Activated T-cell treated with anti-CD3 and anti-CD28 coated beads, Interleukin-2, amount 50 U/mL, for 4 hours (primary cell): Measurements from ENCODE around the gene GRIK3. TPM values are rescaled to one million over a fixed set of nuclear protein-coding genes. Genes with fewer than 3 reads are reported as not detected.

ENCODE experiments used
- ATAC-seq, 2 donors: fragments of 200-7000 bp; cut with Tn5 transposase; one replicate each; pipeline ENCODE4 v1.10.0; 2021
- DNase-seq: peaks from one replicate; pipeline ENCODE4 v3.0.0-alpha.2; 2020
- H3K27me3 Mint-ChIP-seq: one replicate; pipeline ENCODE4 v1.8.0; 2021; ENCODE audit warnings: low read depth, mixed read lengths
- H3K36me3 Mint-ChIP-seq: one replicate; pipeline ENCODE4 v1.8.0; 2022; ENCODE audit warnings: mixed read lengths; ENCODE audit not compliant: insufficient read depth
- H3K4me1 Mint-ChIP-seq: one replicate; pipeline ENCODE4 v1.8.0; 2021; ENCODE audit warnings: low read depth, mixed read lengths
- H3K4me3 Mint-ChIP-seq: one replicate; pipeline ENCODE4 v1.8.0; 2021; ENCODE audit warnings: mild to moderate bottlenecking, moderate library complexity, mixed read lengths
- H3K9me3 Mint-ChIP-seq: one replicate; pipeline ENCODE4 v1.8.0; 2021; ENCODE audit warnings: mixed read lengths
- total RNA-seq, 3 donors: library from RNA; stranded (reverse); gene quantifications; one replicate each; pipeline ENCODE4 v1.2.1, GENCODE V29; 2021

The GRIK3 gene
- total RNA-seq, 3 donors from 2014 or later = not detected

GRCh38 chr1:36861375-36861774 is 172.9 kb downstream of the GRIK3 start:
- Mint-ChIP-seq H3K4me1 (no peaks in the 10 kb centered on the region), H3K27me3 (peaks cover 6% of the 10 kb centered on the region)
- ATAC-seq = no peak

GRCh38 chr1:36859926-36860325 is 174.4 kb downstream of the GRIK3 start:
- no peak for DNase-seq
- Mint-ChIP-seq H3K9me3 (no peaks in the 10 kb centered on the region), H3K27me3 (peaks cover 12% of the 10 kb centered on the region), H3K4me3 (no peak overlapping the region), H3K4me1 (no peaks in the 10 kb centered on the region), H3K36me3 (no peaks in the 10 kb centered on the region)
- ATAC-seq = no peak

More at GRCh38 chr1:36861375-36861774, 172.9 kb downstream of the GRIK3 start:
- DNase-seq = no peak
- Mint-ChIP-seq H3K36me3 (no peaks in the 10 kb centered on the region), H3K9me3 (no peaks in the 10 kb centered on the region), H3K4me3 (no peak overlapping the region)

- ATAC-seq (no peak), DNase-seq (no peak)
- Mint-ChIP-seq H3K4me3 (no peak overlapping the region), H3K27me3 (peaks cover 11% of the 10 kb centered on the region), H3K9me3 (no peaks in the 10 kb centered on the region), H3K4me1 (no peaks in the 10 kb centered on the region), H3K36me3 (no peaks in the 10 kb centered on the region)
Measured at GRCh38 chr1:36858981-36859380, 175.3 kb downstream of the GRIK3 start.

- no peaks in the 10 kb centered on the region for H3K9me3 Mint-ChIP-seq
- H3K4me3 Mint-ChIP-seq = no peak overlapping the region
- H3K27me3 Mint-ChIP-seq = peaks cover 11% of the 10 kb centered on the region
- ATAC-seq (no peak), DNase-seq (no peak)
- no peaks in the 10 kb centered on the region for H3K4me1 Mint-ChIP-seq
- no peaks in the 10 kb centered on the region for H3K36me3 Mint-ChIP-seq
Measured at GRCh38 chr1:36858553-36858952, 175.8 kb downstream of the GRIK3 start.

- Mint-ChIP-seq H3K36me3 (no peaks in the 10 kb centered on the region), H3K4me3 (no peak overlapping the region), H3K27me3 (peaks cover 11% of the 10 kb centered on the region), H3K4me1 (no peaks in the 10 kb centered on the region), H3K9me3 (no peaks in the 10 kb centered on the region)
- no peak for ATAC-seq
- no peak for DNase-seq
Measured at GRCh38 chr1:36857754-36858153, 176.6 kb downstream of the GRIK3 start.

- ATAC-seq (no peak), DNase-seq (no peak)
- no peaks in the 10 kb centered on the region for H3K9me3 Mint-ChIP-seq
- peaks cover 14% of the 10 kb centered on the region for H3K27me3 Mint-ChIP-seq
- no peaks in the 10 kb centered on the region for H3K36me3 Mint-ChIP-seq
- H3K4me1 Mint-ChIP-seq = no peaks in the 10 kb centered on the region
- H3K4me3 Mint-ChIP-seq = no peak overlapping the region
Measured at GRCh38 chr1:36855699-36856494, 178.4 kb downstream of the GRIK3 start.

- H3K9me3 Mint-ChIP-seq = no peaks in the 10 kb centered on the region
- no peak overlapping the region for H3K4me3 Mint-ChIP-seq
- no peaks in the 10 kb centered on the region for H3K4me1 Mint-ChIP-seq
- DNase-seq (no peak), ATAC-seq (no peak)
- H3K36me3 Mint-ChIP-seq = no peaks in the 10 kb centered on the region
- H3K27me3 Mint-ChIP-seq = peaks cover 22% of the 10 kb centered on the region
Measured at GRCh38 chr1:36853638-36854037, 180.7 kb downstream of the GRIK3 start.

GRCh38 chr1:36852586-36852985 is 181.7 kb downstream of the GRIK3 start:
- Mint-ChIP-seq H3K4me1 (no peaks in the 10 kb centered on the region), H3K27me3 (peaks cover 22% of the 10 kb centered on the region), H3K9me3 (no peaks in the 10 kb centered on the region), H3K4me3 (no peak overlapping the region), H3K36me3 (no peaks in the 10 kb centered on the region)
- DNase-seq (no peak), ATAC-seq (no peak)

- DNase-seq = no peak
- Mint-ChIP-seq H3K36me3 (no peaks in the 10 kb centered on the region), H3K27me3 (peaks cover 21% of the 10 kb centered on the region), H3K4me1 (no peaks in the 10 kb centered on the region), H3K4me3 (no peak overlapping the region), H3K9me3 (no peaks in the 10 kb centered on the region)
- ATAC-seq = no peak
Measured at GRCh38 chr1:36851595-36851994, 182.7 kb downstream of the GRIK3 start.

- DNase-seq (no peak), ATAC-seq (no peak)
- H3K4me3 Mint-ChIP-seq = no peak overlapping the region
- no peaks in the 10 kb centered on the region for H3K9me3 Mint-ChIP-seq
- H3K36me3 Mint-ChIP-seq = no peaks in the 10 kb centered on the region
- H3K27me3 Mint-ChIP-seq = peaks cover 17% of the 10 kb centered on the region
- H3K4me1 Mint-ChIP-seq = no peaks in the 10 kb centered on the region
Measured at GRCh38 chr1:36851087-36851486, 183.2 kb downstream of the GRIK3 start.

GRCh38 chr1:36849956-36850355 is 184.4 kb downstream of the GRIK3 start:
- Mint-ChIP-seq H3K36me3 (no peaks in the 10 kb centered on the region), H3K4me1 (no peaks in the 10 kb centered on the region), H3K4me3 (no peak overlapping the region), H3K9me3 (no peaks in the 10 kb centered on the region), H3K27me3 (peaks cover 13% of the 10 kb centered on the region)
- DNase-seq = no peak
- no peak for ATAC-seq

- Mint-ChIP-seq H3K4me1 (no peaks in the 10 kb centered on the region), H3K27me3 (peaks cover 13% of the 10 kb centered on the region), H3K4me3 (no peak overlapping the region), H3K9me3 (no peaks in the 10 kb centered on the region), H3K36me3 (no peaks in the 10 kb centered on the region)
- no peak for DNase-seq
- no peak for ATAC-seq
Measured at GRCh38 chr1:36847761-36848160, 186.6 kb downstream of the GRIK3 start.

- no peak overlapping the region for H3K4me3 Mint-ChIP-seq
- peaks cover 13% of the 10 kb centered on the region for H3K27me3 Mint-ChIP-seq
- H3K36me3 Mint-ChIP-seq = no peaks in the 10 kb centered on the region
- H3K9me3 Mint-ChIP-seq = no peaks in the 10 kb centered on the region
- no peak for DNase-seq
- no peaks in the 10 kb centered on the region for H3K4me1 Mint-ChIP-seq
- no peak for ATAC-seq
Measured at GRCh38 chr1:36847186-36847585, 187.1 kb downstream of the GRIK3 start.

GRCh38 chr1:36846357-36846756 is 188.0 kb downstream of the GRIK3 start:
- H3K36me3 Mint-ChIP-seq = no peaks in the 10 kb centered on the region
- H3K4me1 Mint-ChIP-seq = no peaks in the 10 kb centered on the region
- peaks cover 10% of the 10 kb centered on the region for H3K27me3 Mint-ChIP-seq
- no peak for DNase-seq
- ATAC-seq = no peak
- H3K4me3 Mint-ChIP-seq = no peak overlapping the region
- H3K9me3 Mint-ChIP-seq = no peaks in the 10 kb centered on the region

GRCh38 chr1:36845802-36846201 is 188.5 kb downstream of the GRIK3 start:
- Mint-ChIP-seq H3K9me3 (no peaks in the 10 kb centered on the region), H3K4me3 (no peak overlapping the region), H3K4me1 (no peaks in the 10 kb centered on the region), H3K27me3 (peaks cover 10% of the 10 kb centered on the region), H3K36me3 (no peaks in the 10 kb centered on the region)
- DNase-seq = no peak
- no peak for ATAC-seq
